SK-N-SH (cell line): ENCODE measurements around the gene PIK3R2. TPM values are rescaled to one million over a fixed set of nuclear protein-coding genes. Genes with fewer than 3 reads are reported as not detected.
"Not testable (repeated sequence)": the region's sequence is repeated elsewhere in the genome, so short reads cannot be mapped to it uniquely, and the experiment has no call there.

Experiments
- CTCF ChIA-PET: fragments of 300-600, 350-600 bp; formaldehyde crosslinking; extraction: SDS; loops from one replicate; lab custom pipeline; 2021; lab: Yijun Ruan, JAX
- POLR2A ChIA-PET: fragments of 350-600 bp; sonication (Branson Sonifier 250); formaldehyde crosslinking; extraction: SDS; loops from one replicate; lab custom pipeline; 2020; ENCODE audit warnings: antibody characterized with exemption, inconsistent platforms; lab: Yijun Ruan, JAX
- DNase-seq: peaks from one replicate; pipeline ENCODE4 v3.0.0; 2012
- H2AFZ ChIP-seq: fragments of 200-600 bp; sonication (generic); 2 replicates; pipeline ENCODE4 v1.8.1; 2016; ENCODE audit warnings: antibody characterized with exemption, mild to moderate bottlenecking, low read depth
- H3F3A ChIP-seq: fragments of 200-600 bp; sonication (generic); replicated peaks from 2 replicates; pipeline ENCODE3; 2016; ENCODE audit warnings: antibody characterized with exemption, mild to moderate bottlenecking; ENCODE audit not compliant: insufficient read depth
- H3K27ac ChIP-seq, 2 experiments: fragments of 200-500 bp in 1 of 2; fragments of 200-600 bp in 1 of 2; sonication (Bioruptor generic) in 1 of 2; sonication (generic), shearing (Covaris generic) in 1 of 2; 2 replicates each; pipeline versions ENCODE4 v1.5.1 to v1.6.1; 2014 to 2016; ENCODE audit warnings: low read depth in 2 of 2, inconsistent platforms in 1 of 2, low read length in 1 of 2, mild to moderate bottlenecking in 1 of 2, mixed read lengths in 1 of 2
- H3K27me3 ChIP-seq: fragments of 200-600 bp; sonication (generic), shearing (Covaris generic); 2 replicates; pipeline ENCODE4 v1.6.1; 2016; ENCODE audit warnings: mixed run types; ENCODE audit not compliant: insufficient read depth
- H3K36me3 ChIP-seq, 2 experiments: fragments of 200-500 bp in 1 of 2; fragments of 200-600 bp in 1 of 2; sonication (Bioruptor generic) in 1 of 2; sonication (generic) in 1 of 2; replicated peaks in 1 of 2; 2 replicates each; pipeline versions ENCODE3 to v1.5.1; 2014 to 2016; ENCODE audit warnings: low read length in 1 of 2, mild to moderate bottlenecking in 1 of 2; ENCODE audit not compliant: insufficient read depth in 2 of 2, control insufficient read depth in 1 of 2
- H3K4me1 ChIP-seq, 2 experiments: fragments of 200-500 bp in 1 of 2; fragments of 200-600 bp in 1 of 2; sonication (Bioruptor generic) in 1 of 2; sonication (generic), shearing (Covaris generic) in 1 of 2; 2 replicates each; pipeline versions ENCODE4 v1.5.1 to v1.6.1; 2014 to 2016; ENCODE audit warnings: low read depth in 1 of 2, low read length in 1 of 2, mixed run types in 1 of 2; ENCODE audit not compliant: insufficient read depth in 2 of 2, control insufficient read depth in 1 of 2
- H3K4me2 ChIP-seq: fragments of 200-600 bp; sonication (generic), shearing (Covaris generic); 2 replicates; pipeline ENCODE4 v1.6.1; 2017; ENCODE audit warnings: mixed run types
- H3K4me3 ChIP-seq, 2 experiments: fragments of 200-500 bp in 1 of 2; fragments of 200-600 bp in 1 of 2; sonication (Bioruptor generic) in 1 of 2; sonication (generic), shearing (Covaris generic) in 1 of 2; 2 replicates each; pipeline versions ENCODE4 v1.5.1 to v1.8.1; 2014 to 2016; ENCODE audit warnings: low read depth in 2 of 2, inconsistent platforms in 1 of 2, low read length in 1 of 2, mild to moderate bottlenecking in 1 of 2, mixed read lengths in 1 of 2, moderate library complexity in 1 of 2
- H3K79me2 ChIP-seq: fragments of 200-600 bp; sonication (generic); 2 replicates; pipeline ENCODE4 v1.8.1; 2017; ENCODE audit warnings: mild to moderate bottlenecking; ENCODE audit not compliant: insufficient read depth
- H3K9ac ChIP-seq: fragments of 200-600 bp; sonication (generic); 2 replicates; pipeline ENCODE4 v1.6.1; 2017; ENCODE audit warnings: mixed run types
- H3K9me2 ChIP-seq: fragments of 200-600 bp; sonication (generic); 2 replicates; pipeline ENCODE4 v1.6.1; 2017; ENCODE audit warnings: mixed run types
- H3K9me3 ChIP-seq: fragments of 200-600 bp; sonication (generic); 2 replicates; pipeline ENCODE4 v1.6.1; 2017; ENCODE audit warnings: mixed run types, mild to moderate bottlenecking, moderate library complexity
- H4K20me1 ChIP-seq: fragments of 200-600 bp; sonication (generic); 2 replicates; pipeline ENCODE4 v1.6.1; 2017; ENCODE audit warnings: mild to moderate bottlenecking, mixed run types; ENCODE audit not compliant: insufficient read depth
- ELF1 ChIP-seq: IDR thresholded peaks from 2 replicates; pipeline ENCODE4 v1.4.0; 2012
- EP300 ChIP-seq, 2 experiments: IDR thresholded peaks; 2 replicates each; pipeline versions ENCODE4 v1.4.0 to v1.6.1; 2012; ENCODE audit warnings: borderline replicate concordance in 1 of 2, low read depth in 1 of 2, low read length in 1 of 2
- FOSL2 ChIP-seq: IDR thresholded peaks from 2 replicates; pipeline ENCODE4 v1.4.0; 2012; ENCODE audit warnings: low read depth, mild to moderate bottlenecking, moderate library complexity, borderline replicate concordance
- FOXJ3 ChIP-seq: sonication (generic); formaldehyde crosslinking; IDR thresholded peaks from 2 replicates; pipeline ENCODE4 v1.5.1; 2020; ENCODE audit warnings: mild to moderate bottlenecking, missing genetic modification reagents
- GABPA ChIP-seq: IDR thresholded peaks from 2 replicates; pipeline ENCODE4 v1.4.0; 2012; ENCODE audit warnings: low read depth, mild to moderate bottlenecking
- MXI1 ChIP-seq: IDR thresholded peaks from 2 replicates; pipeline ENCODE4 v1.6.1; 2012; ENCODE audit warnings: mild to moderate bottlenecking, low read depth, low read length, improper control_type of control experiment
- NRF1 ChIP-seq: IDR thresholded peaks from 2 replicates; pipeline ENCODE4 v1.6.1; 2012; ENCODE audit warnings: low read depth, mild to moderate bottlenecking, low read length
- POLR2AphosphoS5 ChIP-seq: IDR thresholded peaks from 2 replicates; pipeline ENCODE4 v1.6.1; 2012; ENCODE audit warnings: low read depth, low read length
- RAD21 ChIP-seq: IDR thresholded peaks from 2 replicates; pipeline ENCODE4 v1.6.1; 2012; ENCODE audit warnings: mild to moderate bottlenecking, low read length
- RCOR1 ChIP-seq: fragments of 150-350 bp; IDR thresholded peaks from 2 replicates; pipeline ENCODE4 v1.6.1; 2017; ENCODE audit warnings: antibody characterized with exemption, low read length
- SMC3 ChIP-seq: IDR thresholded peaks from 2 replicates; pipeline ENCODE4 v1.6.1; 2012; ENCODE audit warnings: low read depth, low read length, improper control_type of control experiment
- TAF1 ChIP-seq: IDR thresholded peaks from 2 replicates; pipeline ENCODE4 v1.6.1; 2012; ENCODE audit warnings: low read depth, mild to moderate bottlenecking, low read length, moderate library complexity, borderline replicate concordance
- TCF12 ChIP-seq: IDR thresholded peaks from 2 replicates; pipeline ENCODE4 v1.4.0; 2012
- TEAD4 ChIP-seq: IDR thresholded peaks from 2 replicates; pipeline ENCODE4 v1.4.0; 2012; ENCODE audit warnings: mild to moderate bottlenecking, borderline replicate concordance; ENCODE audit not compliant: insufficient read depth
- WGBS: methylation state at CpG from one replicate; pipeline ENCODE4 v1.1.6; 2017; ENCODE audit warnings: low lambda C conversion rate; 5-methylcytosine and 5-hydroxymethylcytosine counted together
- polyA plus RNA-seq, 3 experiments: library from polyadenylated mRNA; depleted of rRNA; stranded (reverse); fragments of >200 nt; gene quantifications; 2 replicates each; pipeline ENCODE4 v1.2.3, GENCODE V29; 2012
- TF ChIP-seq, protein P1 (sequence below): fragments of 200-600 bp; sonication (generic); IDR thresholded peaks from 2 replicates; pipeline ENCODE4 v1.6.1; 2017; ENCODE audit warnings: antibody characterized with exemption, mild to moderate bottlenecking, moderate library complexity
- TF ChIP-seq, protein P2 (sequence below): fragments of 150-350 bp; IDR thresholded peaks from 2 replicates; pipeline ENCODE4 v1.6.1; 2017; ENCODE audit warnings: antibody characterized with exemption, low read length, low read depth, borderline replicate concordance

Gene PIK3R2
- polyA plus RNA-seq, 1 of the 3 experiments (the other 2 are of a cell fraction): 36.6 TPM

DNA sequence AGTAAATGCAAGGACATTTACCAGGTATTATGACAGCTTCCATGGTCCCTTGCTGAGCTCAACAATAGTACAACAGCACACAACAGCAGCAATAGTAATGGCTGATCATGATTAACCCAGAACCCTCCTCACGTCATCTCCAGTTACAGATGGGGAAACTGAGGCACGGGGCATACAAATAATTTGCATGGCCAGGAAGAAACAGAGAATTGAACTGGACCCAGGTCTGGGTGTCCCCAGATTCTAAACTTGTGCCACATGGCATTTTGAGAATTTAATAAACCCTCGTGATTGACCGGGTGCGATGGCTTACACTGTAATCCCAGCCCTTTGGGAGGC lies 48.2 kb upstream of the PIK3R2 start (continued):
- TF ChIP-seq, protein P1, sequence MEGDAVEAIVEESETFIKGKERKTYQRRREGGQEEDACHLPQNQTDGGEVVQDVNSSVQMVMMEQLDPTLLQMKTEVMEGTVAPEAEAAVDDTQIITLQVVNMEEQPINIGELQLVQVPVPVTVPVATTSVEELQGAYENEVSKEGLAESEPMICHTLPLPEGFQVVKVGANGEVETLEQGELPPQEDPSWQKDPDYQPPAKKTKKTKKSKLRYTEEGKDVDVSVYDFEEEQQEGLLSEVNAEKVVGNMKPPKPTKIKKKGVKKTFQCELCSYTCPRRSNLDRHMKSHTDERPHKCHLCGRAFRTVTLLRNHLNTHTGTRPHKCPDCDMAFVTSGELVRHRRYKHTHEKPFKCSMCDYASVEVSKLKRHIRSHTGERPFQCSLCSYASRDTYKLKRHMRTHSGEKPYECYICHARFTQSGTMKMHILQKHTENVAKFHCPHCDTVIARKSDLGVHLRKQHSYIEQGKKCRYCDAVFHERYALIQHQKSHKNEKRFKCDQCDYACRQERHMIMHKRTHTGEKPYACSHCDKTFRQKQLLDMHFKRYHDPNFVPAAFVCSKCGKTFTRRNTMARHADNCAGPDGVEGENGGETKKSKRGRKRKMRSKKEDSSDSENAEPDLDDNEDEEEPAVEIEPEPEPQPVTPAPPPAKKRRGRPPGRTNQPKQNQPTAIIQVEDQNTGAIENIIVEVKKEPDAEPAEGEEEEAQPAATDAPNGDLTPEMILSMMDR: no peak
- TF ChIP-seq POLR2AphosphoS5: no peak
- TF ChIP-seq, protein P2, sequence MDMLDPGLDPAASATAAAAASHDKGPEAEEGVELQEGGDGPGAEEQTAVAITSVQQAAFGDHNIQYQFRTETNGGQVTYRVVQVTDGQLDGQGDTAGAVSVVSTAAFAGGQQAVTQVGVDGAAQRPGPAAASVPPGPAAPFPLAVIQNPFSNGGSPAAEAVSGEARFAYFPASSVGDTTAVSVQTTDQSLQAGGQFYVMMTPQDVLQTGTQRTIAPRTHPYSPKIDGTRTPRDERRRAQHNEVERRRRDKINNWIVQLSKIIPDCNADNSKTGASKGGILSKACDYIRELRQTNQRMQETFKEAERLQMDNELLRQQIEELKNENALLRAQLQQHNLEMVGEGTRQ: no peak

DNA sequence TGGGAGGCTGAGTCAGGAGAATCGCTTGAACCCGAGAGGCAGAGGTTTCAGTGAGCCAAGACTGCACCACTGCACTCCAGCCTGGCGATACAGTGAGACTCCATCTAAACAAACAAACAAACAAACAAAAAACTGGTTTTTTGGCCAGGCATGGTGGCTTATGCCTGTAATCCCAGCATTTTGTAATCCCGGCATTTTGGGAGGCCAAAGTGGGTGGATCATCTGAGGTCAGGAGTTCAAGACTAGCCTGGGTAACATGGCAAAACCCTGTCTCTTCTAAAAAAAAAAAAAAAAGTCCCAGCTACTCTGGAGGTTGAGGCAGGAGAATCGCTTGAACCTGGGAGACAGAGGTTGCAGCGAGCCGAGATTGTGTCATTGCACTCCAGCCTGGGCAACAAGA lies 47.7 kb upstream of the PIK3R2 start:
- H4K20me1 ChIP-seq, H3K36me3 ChIP-seq, H3K9me2 ChIP-seq, H3K9ac ChIP-seq, H3K4me2 ChIP-seq, H3K27ac ChIP-seq, H3K9me3 ChIP-seq, H3K4me3 ChIP-seq, H2AFZ ChIP-seq, H3K79me2 ChIP-seq, H3K27me3 ChIP-seq, POLR2A ChIA-PET, DNase-seq: not testable (repeated sequence)
- Histone ChIP-seq H3F3A (peaks cover 11% of the 10 kb centered on the region), H3K4me1 (peaks cover 0 to 15% of the 10 kb centered on the region in 2 experiments; a peak in 1 of 4 replicates)
- CTCF ChIA-PET: interaction anchor here (0.9 to 2.5 kb wide), 2 partner anchors 7 to 12 kb away, joined by 3 to 15 read pairs; no protein-coding TSS in a partner anchor
- WGBS: 92% methylated on average over 7 of the region's 7 CpGs

DNA sequence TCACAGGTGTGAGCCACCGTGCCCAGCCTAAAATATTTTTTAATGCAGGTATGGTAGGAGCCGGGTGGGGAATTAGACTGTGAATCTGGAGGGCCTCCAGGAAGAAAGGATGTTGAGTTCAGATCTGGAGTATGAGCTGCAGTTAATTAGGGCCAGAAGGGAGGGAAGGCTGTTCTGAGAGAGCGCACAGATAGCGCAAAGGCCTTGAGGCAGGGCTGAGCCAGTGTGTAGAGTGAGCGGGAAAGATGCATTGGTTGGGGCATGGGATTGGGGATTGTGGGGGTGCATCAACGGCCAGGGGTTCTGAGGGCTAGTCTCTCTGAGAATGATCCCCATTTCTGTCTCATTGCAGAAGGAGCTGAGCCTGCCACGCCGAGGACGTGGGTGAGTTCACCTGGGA lies 45.7 kb upstream of the PIK3R2 start:
- 94% methylated on average over 8 of the region's 9 CpGs for WGBS
- Histone ChIP-seq H3K9me3 (no peaks in the 10 kb centered on the region), H3K9ac (no peak overlapping the region), H3K4me1 (peaks cover 0 to 21% of the 10 kb centered on the region in 2 experiments; a peak in 1 of 4 replicates), H3K27me3 (no peaks in the 10 kb centered on the region), H3K4me3 (no peak overlapping the region), H3F3A (peaks cover 11% of the 10 kb centered on the region), H3K9me2 (no peaks in the 10 kb centered on the region), H3K27ac (no peak overlapping the region), H2AFZ (no peak overlapping the region), H3K4me2 (no peak overlapping the region), H3K79me2 (no peaks in the 10 kb centered on the region), H4K20me1 (no peaks in the 10 kb centered on the region), H3K36me3 (peaks cover 0 to 4% of the 10 kb centered on the region in 2 experiments)
- POLR2A ChIA-PET: no interaction called here
- DNase-seq: peak; percentile 21
- CTCF ChIA-PET: interaction anchor here (0.7 to 0.8 kb wide), 2 partner anchors 9 to 145 kb away, joined by 3 to 5 read pairs; partner anchors contain the start of gene MAST3
- no peak for TF ChIP-seq MXI1
- TF ChIP-seq GABPA: no peak
- no peak for TF ChIP-seq TCF12
- no peak for TF ChIP-seq EP300 (IDR thresholded peaks at IDR 0.05; ENCODE audit: borderline replicate concordance in 1 of 2, low read depth in 1 of 2, low read length in 1 of 2)
- TF ChIP-seq RAD21: no peak
- TF ChIP-seq FOXJ3 (CRISPR knock-in tag): no peak
- no peak for TF ChIP-seq TEAD4
- TF ChIP-seq TAF1: no peak
- no peak for TF ChIP-seq RCOR1
- no peak for TF ChIP-seq ELF1
- TF ChIP-seq NRF1: no peak
- TF ChIP-seq SMC3: no peak
- no peak for TF ChIP-seq FOSL2
